Left lobe of liver (tissue), 2 donors: ENCODE data around the gene RNF217. TPM values are rescaled to one million over a fixed set of nuclear protein-coding genes. Genes with fewer than 3 reads are reported as not detected.
A peak's percentile ranks its signal among the peaks of the same experiment; 100 is the strongest.

Experiments used
- ATAC-seq: fragments of 200-7000 bp; cut with Tn5 transposase; one replicate; pipeline ENCODE4 v1.9.1; 2020; ENCODE audit warnings: mild to moderate bottlenecking, moderate library complexity
- DNase-seq: peaks from one replicate; pipeline ENCODE4 v3.0.0-alpha.2; 2020; ENCODE audit warnings: low spot score
- total RNA-seq: library from RNA; stranded (reverse); gene quantifications from one replicate; pipeline ENCODE4 v1.2.1, GENCODE V29; 2021
- donor health status: DM: no; HTN: no; CAD: no; lungs with moderate emphysema.
- donor health status: DM: no; HTN: yes; CAD: no.

Gene RNF217
- total RNA-seq, 1 donor from 2014 or later: 25.0 TPM

DNA sequence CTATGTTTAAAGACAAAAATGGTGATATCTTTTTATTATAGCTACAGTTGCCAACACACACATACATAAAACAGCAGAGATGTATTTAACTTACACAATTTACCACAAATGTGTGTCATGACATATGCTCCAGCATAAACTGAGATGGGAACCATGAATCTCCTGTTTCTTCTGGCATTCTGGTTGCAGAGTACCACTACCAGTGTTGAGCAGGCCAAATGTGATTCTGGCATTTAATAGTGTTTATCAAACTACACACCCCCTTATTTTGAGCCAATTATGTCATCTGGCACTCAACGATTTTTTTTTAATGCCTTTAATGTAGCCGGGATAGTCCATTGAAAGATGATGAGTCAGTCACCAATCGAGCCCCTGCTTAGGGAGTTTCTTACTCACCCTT, 132.3 kb downstream of the RNF217 start:
- ATAC-seq (no peak), DNase-seq (no peak)

DNA sequence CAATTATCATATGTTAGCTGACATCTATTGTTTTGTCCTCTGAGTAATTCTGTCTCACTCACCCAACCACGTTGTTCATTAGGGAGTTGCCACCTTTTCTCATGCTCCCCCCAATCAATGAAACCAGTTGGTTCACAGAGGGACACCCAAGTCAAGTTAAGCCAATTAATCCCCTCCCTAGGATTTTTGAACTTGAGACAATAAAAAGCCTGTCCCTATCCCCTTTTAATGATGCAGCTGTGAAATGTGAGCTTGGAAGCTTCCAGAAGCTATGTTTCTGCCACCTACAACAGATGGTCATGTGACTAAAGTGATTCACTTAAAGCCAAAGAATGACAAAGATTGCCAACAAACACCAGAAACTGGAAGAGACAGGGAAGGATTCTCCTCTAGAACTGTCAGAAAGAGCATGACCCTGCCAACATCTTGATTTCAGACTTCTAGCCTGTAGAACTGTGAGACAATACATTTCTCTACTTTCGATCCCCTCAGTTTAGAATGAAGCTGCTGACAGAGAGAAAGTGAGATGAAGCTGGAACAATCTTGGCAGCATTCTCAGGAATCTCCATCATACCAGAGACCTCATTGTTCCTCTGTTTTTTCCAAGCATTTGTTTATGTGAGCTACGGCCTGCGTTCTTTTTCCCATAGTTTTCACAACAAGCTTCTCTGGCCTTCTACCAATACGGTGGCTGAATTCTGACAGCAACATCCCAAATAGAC, 133.5 kb downstream of the RNF217 start:
- ATAC-seq (no peak), DNase-seq (no peak)

DNA sequence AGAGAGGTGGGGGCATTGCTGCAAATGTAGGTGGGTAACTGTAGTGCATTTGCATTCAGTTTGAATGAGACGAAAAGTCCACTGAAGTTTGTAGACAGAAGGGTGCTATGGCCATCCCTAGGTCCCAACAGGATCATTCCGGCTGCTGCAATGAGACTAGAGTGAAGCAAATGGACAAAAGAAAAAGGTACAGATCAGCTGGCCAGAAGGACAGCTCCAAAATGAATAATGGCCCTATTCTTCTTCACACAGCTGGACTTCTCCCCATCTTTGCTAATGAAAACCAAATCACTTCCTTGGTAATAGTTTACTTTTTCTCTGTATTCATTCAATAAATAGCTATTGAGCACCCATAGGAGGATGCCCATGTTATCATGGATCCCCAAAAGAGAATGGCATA, 134.9 kb downstream of the RNF217 start:
- DNase-seq: no peak
- ATAC-seq: no peak

DNA sequence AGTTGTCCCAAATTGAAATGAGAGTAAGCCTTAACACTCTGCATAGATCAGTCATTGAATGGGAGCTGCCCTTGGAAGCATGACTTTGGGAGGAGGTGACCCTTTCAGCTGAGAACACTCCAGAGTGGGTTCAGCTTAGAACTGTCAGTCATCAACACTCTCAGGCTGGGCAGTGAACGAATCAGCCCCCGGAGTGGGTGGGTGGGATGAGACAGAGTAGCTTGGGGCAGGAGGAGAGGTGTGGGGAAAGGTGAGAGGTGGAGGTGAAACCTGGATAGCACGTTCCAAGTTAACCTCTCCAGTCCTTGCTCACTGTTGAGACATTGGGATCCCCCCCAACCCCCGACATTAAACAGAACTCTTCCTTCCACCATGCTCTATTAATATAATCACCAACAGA, 136.0 kb downstream of the RNF217 start:
- ATAC-seq: no peak
- no peak for DNase-seq

DNA sequence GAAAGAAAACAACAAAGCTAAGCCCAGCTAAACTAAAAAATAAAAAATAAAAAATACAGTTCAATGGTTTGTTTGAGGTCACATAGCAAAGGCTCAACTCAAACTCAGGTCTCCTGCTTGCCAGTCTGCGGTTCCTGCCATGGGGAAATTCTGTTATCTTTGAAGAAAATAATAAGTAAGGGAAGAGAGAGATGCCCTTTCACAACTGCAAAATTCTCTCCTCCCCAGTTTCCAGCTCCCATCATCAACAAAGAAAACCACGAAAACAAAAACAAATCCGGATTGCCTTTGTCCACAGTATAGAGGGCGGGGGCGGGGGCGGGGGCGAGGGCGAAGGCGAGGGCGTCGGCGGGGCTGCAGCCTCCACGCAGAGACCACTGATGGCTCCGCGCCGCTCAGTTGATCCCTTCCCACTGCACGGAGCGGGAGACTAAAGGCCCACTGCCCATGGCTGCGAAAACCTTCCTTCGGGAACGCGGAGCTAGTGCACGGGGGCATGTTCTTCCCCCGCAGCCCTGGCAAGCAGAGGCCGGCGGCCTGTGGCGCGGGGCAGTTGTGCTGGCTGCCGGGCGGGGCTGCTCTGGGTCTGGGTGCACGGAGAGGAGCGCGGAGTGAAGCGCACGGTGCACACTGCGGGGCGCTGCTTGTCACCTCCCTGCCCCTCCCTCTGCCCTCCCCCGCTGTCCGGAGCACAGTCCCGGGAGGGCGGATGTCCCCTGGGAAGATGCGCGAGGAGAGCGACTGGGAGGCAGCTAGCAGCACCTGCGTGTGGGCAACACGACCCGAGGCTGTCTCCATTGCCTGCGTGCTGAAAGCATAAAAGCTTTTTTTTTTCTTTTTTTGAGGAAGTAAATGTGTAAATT, 137.2 kb downstream of the RNF217 start:
- ATAC-seq (peak; percentile 99), DNase-seq (peak; percentile 76)

DNA sequence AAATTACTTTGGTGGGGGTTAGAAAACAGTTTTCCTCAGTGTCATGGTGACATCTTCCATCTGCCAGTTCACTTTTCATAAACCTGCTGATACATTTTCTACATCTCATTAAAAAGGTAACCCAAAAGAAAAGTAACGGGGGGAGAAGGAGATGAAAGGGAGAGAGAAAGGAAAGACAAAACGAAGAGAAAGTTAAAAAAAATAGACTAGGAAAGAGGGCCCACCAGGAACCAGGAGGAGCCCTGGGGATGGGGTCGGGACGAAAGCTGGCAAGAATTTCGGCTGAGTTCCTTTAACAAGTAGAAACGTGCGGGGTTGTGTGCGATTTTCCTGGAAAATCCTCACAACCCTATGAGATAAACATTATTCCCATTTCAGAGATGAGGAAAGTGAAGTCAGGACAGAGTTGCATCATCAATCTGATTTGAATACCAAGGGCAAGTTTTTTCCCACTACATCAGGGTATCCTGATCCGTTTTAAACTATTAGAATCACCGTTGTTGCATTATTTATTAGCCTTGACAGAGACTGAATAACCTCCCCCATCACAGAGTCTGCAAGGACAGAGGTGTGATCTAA, 137.9 kb downstream of the RNF217 start:
- no peak for DNase-seq
- no peak for ATAC-seq

DNA sequence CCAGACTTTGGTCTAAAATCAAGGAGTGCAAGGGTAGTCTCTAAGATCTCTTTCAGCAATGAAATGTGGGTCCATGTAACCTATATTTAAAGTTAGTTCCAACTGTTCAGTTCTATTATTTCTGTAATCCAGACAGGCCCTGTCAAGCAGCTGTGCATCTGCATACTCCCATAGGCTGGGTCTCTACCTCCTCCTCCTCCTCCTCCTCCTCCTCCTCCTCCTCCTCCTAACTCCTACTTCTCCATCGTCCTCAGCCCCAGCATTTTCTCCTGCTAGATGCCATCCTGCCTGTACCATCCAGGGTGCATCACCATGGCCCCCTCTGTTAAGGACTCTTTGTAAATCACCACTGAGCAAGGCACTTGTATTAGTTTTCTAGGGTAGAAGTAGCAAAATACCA, 138.9 kb downstream of the RNF217 start:
- ATAC-seq: no peak

DNA sequence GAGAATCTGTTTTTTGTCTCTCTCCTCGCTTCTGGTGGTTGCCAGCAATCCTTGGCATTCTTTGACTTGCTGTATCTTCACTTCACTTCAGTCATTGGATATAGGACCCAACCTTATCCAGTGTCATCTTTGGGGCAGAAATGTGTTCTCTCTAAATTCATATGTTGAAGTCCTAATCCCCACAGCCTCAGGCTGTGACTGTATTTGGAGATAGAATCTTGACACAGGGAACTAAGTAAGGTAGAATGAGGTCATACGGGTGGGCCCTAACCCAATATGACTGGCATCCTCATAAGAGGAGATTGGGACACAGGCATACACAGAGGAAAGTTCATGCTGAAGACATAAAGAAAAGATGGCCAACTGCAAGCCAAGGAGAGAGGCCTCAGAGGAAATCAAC, 139.4 kb downstream of the RNF217 start:
- DNase-seq (no peak), ATAC-seq (no peak)

More for the DNA sequence above, 138.9 kb downstream of the RNF217 start:
- DNase-seq: no peak

DNA sequence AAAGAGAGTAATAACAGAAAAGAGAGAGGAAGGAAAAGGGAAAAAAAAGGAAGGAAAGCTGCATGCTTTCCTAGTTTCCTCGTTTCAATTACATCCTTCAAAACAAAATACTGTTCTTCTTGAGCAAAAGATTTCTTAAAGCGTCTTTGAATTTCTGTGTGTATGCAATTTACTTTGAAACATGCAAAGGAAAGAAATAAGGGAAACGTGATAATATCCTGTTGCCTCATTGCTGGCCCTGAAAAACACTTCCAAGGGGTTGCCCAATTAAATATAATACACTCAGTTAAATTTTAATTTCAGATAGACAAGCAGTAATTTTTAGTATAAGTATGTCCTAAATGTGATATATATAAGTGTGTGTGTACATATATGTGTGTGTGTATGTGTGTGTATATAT, 140.2 kb downstream of the RNF217 start:
- DNase-seq (no peak), ATAC-seq (no peak)

DNA sequence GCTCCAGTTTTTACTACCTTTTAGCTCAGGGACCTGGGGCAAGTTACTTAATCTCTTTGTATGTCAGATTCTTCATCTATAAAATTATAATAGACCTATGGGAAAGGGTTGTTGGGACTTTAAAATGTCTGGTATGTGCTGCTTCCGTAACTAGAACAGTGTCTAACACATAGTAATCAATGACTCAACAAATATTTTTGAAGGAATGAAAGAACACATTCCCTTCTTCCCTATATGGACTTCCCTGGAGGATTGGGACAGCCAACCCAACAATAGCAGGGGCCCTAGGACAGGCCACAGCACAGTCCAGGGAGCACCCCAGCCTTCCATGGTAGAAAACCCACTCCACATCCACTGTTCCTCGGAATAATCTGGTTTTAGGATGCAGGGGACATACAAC, 140.7 kb downstream of the RNF217 start:
- ATAC-seq (no peak), DNase-seq (no peak)

DNA sequence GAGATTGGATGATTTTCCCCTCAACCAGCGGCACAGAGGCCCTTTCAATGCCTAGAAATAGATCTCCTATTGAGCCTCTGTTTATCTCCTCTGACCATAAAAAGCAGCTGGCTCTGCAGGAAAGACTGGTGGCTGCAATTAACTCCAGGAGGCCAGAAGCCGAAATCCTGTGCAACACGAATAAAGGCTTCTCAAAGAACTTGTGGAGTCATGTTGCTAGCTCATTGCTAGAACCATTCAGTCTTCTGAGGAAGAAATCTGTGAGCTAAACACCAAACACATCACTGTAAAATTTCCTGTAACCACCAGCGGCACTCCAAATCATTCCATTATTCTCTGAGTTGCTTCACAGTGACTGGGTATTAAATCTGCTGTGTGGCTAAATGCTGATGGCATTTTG, 142.2 kb downstream of the RNF217 start:
- DNase-seq: no peak
- no peak for ATAC-seq

DNA sequence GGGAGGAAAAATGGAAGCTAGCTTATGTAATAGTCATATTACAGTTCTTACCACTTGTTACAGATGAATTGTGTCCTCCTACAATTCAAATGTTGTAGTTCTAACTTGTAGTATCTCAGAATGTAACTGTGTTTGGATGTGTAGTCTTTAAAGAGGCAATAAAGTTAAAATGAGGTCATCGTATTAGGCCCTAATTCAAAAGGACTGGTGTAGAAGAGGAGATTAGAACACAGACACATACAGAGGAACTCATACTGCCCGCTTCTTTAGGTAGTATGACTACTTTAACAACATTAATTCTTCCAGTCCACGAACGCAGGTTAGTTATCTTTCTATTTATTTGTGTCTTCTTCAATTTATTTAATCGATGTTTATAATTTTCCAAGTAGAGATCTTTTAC, 144.8 kb downstream of the RNF217 start:
- ATAC-seq (no peak), DNase-seq (no peak)

DNA sequence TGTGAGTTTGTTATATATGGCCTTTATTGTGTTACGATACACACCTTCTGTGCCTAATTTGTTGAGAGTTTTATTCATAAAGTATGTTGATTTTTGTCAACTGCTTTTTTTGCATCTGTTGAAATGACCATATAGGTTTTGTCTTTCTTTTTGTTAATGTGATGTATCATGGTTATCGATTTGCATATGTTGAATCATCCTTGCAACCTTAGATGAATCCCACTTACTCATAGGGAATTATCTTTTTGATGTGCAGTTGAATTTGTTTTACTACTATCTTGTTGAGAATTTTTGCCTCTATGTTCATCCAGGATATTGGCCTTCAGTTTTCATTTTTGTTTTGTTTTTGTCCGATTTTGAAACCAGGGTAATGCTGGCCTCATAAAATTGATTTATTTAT, 145.7 kb downstream of the RNF217 start:
- ATAC-seq (no peak), DNase-seq (no peak)

DNA sequence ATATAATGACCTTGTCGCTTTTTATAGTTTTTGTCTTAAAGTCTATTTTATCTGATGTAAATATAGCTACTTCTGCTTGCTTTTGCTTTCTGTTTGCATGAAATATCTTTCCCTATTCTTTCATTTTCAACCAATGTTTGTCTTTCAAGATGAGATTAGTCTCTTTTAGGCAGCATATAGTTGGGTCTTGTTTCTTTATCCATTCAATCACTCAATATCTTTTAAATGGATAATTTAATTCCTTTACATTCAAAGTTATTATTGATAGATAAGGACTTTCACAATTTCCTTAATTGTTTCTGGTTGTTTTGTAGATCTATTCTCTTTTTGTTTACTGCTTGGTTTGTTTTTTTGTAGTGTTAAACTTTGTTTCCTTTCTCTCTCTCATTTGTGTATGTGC, 147.8 kb downstream of the RNF217 start:
- ATAC-seq (no peak), DNase-seq (no peak)

DNA sequence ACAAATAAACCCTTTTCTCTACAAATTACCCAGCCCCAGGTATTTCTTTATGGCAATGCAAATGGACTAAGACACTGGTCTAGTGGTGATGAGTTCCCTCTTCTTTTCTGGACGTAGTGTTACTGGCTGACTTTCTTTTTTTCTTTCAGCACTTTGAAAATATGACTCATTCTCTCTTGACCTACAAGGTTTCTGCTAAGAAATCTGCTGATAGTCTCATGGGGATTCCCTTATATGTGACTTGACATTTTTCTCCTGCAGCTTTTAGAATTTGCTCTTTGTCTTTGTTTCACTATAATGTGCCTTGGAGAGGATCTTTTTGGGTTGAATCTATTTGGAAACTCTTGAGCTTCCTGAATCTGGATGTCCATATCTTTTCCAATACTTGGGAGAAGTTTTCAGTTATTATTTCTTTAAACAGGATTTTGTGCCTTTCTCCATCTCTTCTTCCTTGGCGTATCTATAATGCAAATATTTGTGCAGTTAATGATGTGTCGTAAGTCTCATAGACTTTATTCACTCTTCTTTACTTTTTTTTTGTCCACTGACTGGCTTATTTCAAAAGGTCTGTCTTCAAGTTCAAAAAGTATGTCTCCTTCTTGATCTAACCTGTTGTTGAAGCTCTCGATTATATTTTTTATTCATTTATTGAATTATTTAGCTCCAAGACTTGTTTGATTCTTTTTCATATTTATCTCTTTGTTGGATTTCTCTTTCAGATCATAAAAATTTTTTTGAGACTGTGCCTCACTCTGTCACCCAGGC, 149.2 kb downstream of the RNF217 start:
- DNase-seq: no peak
- no peak for ATAC-seq

DNA sequence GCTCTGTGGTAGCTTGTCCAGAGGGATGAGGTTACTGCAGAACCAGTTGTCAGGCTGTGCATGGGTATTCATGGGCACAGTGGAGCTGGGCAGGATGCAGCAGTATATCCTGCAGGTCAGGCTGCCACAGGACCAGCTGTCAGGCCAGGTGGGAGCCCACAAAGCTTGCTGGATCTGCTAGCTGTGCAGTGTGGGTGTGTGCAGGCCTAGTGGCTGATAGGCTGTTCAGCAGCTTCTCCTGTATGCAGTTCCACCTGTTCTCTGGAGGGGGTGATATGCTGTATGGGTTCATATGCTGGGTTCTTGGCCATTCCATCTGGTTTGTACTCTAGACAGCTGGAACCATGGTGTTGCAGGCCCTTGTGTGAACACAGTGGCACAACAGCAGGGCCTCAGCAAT, 150.7 kb downstream of the RNF217 start:
- DNase-seq: no peak
- peak; percentile 33 for ATAC-seq

DNA sequence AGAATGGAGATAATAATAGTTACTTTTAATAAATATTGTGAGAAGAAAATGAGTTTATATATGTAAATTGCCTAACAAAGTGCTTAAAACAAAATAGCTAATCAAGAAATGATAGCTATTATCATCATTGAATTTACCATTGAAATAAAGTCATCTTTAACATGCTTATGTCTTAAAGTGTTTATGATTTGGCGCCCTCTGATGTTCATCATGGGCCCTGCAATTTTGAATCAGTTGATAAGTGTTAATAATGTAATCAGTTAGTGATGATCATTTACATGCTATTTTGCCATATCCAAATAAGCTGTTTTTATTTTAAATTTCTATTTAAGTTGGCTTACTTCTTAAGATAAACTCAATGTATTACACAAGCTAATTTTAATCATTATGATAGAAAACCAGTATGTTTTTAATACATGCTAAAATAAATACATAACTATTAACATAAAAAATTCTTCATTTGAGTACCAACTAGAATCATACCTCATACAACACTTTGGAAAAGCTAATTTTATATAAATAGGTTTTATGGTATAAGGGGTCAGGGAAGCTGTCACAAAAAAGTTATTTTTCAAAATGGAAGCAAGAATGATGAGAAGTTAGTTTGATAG, 152.1 kb downstream of the RNF217 start:
- DNase-seq: no peak
- peak; percentile 71 for ATAC-seq

DNA sequence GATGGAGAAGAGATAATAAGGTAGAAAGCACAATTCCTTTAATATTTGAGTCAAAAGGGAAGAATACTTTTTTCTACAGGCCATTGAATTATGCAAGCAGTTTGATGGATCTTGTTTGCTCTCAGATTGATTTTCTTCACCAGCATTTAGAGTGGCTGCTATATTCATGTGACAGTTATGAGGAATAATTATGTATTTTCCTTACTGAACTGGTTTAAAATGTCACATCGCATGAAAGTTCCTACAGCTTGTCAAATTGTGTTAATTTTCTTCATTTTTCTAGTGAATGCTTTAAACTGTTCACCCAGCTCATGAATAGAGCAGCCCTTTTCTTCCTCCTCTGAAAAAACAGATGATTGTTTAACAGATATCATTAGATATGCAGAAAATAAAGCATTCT, 153.9 kb downstream of the RNF217 start:
- no peak for ATAC-seq
- DNase-seq: no peak

DNA sequence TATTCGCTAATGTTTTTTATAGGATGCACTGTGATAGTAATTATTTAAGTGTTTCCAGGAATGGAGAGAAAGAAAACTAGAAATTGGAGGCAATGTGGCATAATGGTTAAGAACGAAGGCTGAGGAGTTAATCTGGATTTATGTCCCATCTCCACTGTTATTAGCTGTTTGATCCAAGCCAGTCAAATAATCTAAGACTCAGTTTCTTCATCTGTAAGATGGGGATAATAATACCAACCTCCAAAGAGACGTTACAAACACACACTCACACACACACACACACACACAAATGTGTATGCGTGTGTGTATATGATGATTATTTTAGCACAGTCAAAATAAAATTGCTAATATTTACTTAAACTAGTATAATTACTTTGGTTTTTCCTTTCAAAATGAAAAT, 154.5 kb downstream of the RNF217 start:
- no peak for DNase-seq
- no peak for ATAC-seq

DNA sequence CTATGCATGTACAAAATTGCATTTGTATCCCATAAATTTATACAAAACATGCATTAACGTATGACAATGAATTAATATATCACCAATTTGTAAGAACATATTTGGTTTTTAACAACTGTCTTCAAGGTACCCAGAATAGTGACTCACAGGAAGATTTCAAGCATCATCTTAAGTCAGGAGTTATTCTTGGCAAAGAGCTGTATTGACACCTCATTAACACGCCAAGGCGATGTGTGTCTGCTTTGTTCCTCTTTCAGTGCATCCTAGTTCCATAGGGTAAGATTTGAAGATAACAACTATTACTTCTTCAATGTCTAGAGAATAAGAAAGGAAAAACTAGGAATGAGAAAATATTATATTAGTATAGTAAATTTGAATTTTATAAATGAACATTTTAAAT, 155.6 kb downstream of the RNF217 start:
- ATAC-seq: no peak

DNA sequence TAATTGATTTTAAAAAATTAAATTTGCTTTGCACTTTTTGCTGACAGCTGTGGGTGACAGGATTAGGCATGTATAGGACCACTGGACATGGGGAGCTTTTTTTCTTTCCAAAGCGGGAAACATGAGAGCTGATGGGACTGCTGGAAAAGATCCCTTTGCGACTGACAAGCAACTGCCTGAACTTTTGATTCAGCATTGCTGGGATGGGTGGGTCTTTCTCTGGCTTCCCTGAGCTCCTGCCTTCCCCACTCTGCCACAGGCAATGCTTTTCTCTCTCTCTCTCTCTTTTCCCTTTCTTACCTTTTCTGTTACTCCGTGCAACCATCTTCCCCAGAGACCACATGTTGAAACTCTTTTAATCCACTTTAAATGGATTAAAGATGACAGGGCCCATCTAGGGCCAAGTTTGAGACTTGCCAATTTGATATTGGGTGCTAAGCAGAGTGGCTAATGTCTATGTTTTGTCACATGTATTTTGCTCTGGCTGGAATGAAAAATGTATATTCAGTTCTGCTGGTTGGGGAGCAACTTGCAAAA, 157.9 kb downstream of the RNF217 start:
- ATAC-seq: no peak
- DNase-seq: no peak

More for the DNA sequence above, 155.6 kb downstream of the RNF217 start:
- DNase-seq: no peak
